ENCODE data around the gene TACSTD2.
"Not testable (repeated sequence)": the region's sequence is repeated elsewhere in the genome, so short reads cannot be mapped to it uniquely, and the experiment has no call there.

TACSTD2 gene

DNA sequence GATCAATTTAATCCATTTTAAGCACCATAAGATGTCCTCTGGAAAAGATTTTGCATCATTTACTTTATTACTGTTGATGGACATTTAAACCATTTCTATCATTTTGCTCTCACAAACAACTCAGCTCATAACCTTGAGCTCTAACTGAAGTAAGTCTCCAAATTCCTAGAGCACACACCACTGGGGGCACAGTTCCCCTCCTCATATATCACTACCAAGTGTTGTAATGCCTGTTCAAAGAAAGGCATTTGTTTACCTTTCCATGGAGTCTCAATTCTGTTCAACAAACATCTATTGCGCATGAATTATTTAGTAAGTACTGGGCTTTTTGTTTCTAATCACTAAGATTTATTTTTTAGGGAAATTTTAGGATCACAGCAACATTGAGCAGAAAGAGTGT, 21.7 kb downstream of the TACSTD2 start:
- DNase-seq: no peak

DNA sequence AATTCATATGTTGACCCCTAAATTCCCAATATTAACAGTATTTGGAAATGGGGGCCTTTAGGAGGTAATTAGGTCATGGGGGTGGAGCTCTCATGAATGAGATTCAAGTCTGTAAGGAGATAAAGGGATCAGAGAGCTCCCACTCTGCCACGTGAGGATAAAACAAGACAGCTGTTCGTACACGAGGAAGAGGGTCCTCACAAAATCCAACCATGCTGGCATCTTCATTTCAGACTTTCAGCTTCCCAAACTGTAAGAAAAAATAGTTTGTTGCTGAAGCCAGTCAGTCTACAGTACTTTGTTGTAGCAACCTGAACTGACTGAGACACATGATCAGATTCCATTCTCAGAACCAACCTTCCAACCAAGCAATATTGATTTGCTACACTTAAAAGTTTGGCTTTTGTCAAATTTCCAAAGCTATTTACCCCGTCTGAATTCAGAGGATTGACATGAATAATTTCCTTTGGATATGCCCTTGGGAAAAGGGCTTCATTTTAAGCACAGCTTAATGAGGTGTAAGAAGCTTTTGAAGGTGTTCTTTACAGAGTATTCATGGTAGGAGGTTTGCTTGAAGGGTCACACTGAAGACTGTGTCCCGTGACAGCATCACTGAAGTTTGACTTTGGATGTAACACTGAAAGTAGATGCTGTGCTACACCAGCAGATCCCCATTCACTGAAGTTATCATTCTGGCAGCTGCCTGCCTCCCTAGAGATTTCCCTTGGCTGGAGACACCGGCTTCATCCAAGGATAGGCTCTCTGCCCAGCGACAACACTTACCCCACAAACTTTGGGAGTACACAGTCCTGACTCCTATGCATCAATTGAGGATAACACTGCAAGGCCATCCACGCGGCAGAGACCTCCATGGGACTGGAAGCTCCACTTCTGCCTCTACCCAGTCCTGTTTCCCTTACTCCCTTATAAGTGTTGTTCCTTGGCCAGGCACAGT, 25.6 kb downstream of the TACSTD2 start:
- DNase-seq: no peak

DNA sequence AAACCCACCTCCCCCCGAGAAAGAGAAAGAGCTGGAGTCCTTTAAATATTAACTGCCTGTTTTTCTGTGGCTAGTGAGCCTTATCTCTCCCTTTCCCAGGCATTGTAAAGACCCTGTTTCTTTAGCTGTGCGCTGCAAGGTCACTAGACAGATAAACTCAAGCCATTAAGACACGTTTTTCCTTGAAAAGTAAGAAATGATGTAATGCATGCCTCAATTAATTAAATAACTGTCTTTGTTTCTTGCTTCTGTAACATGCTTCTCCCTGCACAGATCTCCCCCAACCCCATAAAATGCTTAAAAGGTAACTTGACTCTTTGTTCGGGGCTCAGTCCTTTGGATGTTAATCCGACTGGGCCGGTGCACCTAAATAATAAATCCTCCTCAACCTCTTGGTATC, 27.8 kb downstream of the TACSTD2 start:
- DNase-seq: not testable (repeated sequence)

DNA sequence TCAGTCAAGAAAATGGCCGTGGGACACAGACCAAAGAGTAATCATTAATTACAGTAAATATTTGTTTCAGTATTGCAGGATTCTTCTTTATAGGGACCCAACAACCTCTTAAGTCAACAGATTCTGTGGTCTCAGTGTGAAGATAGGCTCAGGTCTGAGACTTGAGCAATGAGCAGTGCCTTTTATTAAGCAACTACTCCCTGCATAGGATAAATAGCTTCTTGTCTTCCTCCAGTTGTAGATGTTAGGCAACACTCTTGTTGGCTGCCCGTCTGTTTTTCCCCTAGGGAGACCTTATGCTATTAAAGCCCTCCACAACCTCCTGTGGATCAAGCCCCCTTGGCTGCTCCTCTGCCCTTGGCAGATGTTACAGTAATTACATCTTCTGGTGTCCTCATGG, 28.7 kb downstream of the TACSTD2 start:
- no peak for DNase-seq

DNA sequence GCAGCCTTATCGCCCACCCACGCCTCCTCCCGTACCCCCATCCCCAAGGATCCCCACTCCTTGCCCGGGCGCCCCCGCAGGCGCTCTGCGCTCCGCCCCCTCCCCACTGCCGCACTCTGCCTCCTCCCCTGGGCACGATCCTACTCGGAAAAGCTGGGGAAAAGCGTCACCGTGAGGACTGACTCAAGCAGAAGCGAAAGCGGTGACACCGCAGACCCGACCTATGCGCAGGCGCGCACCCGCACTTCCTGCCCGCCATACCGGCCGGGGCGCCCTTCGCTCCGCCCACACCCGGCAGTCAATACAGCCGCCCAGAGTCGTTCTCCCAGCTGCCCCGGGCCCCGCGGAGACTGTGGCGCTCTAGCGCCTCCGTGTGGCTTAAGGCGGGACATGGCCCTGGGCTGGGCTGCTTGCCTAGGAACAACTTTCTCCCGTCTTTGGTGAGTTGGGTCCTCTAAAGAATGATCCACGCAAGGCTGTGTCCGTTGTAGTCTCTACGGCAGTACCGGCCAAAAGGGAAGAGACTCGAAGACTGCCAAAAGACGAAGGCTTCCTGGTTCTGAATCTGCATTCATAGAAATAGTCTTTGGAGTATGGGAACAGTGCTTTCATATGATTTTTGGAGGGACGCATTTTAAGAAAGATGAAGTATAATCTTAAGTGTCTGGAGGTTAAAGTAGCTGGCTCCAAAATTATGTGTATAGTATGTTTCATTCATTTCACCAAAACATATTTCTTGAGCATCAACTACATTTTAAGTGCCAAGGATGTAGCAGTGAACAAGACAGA, 30.3 kb downstream of the TACSTD2 start, which contains the start of gene OMA1:
TSS of gene OMA1 (minus strand) at position 207 of the 789 bp plus-strand sequence. CDS start 7,432 bp downstream, outside the sequence.
- DNase-seq: peak; percentile 82

DNA sequence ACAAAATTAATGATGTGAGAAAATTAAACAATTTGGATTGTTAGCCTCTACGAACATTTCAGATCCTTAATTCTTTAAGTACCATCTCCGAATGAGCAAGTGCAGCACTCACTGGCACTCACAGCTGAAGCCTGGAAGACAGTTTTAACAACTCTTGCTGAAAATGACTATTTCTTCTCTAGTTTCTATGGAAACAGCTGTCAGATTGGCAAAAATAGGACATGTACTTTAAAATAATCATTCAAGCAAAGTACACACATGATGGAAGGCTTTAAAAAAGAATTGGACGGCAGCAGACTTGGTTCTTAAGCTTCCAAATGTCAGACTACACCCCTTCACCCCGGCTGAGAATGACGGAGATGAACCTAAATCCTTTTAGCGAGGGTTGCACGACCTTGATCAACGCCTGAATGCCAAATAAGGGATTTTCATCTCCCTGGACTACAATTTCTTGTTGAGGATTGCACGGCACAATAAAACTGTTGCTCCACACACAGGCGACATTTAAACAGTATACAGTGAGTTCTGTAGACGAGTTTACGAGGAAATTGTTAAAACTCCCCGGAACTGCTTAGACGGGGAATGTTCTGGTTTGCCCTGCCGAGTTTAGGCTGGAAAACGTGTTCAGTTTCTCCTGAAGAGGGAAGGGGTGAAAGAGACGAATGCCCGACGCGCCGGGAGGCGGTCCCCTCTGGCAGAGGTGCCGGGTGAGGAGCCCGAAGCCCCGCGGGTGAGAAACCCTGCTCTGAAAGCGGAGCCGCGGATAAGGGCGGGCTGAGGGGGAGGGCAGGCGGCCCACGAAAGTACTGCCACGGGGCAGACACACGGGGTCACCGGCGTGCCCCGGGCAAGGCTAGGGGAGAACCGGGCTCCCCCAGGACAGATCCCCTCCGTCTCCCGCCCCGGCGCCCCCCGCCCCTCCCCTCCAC, 31.2 kb downstream of the TACSTD2 start:
- DNase-seq: peak; percentile 89

DNA sequence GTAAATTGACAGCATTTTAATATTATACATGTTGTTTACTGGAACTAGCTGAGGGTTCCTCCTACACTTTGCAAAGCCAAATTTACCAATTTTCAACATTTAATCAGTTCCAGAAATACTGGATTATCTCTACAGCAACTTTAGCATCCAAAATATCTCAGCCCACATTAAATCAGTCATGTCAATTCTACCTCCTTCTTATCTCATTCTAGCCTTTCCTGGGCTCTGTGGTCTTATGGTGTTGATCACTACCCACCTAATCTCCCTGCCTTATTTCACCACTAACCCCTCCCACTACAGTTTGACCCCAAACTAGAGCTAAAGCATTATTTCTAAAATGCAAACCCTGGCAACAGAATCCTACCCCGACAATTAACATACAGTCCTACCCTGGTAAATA, 33.8 kb downstream of the TACSTD2 start:
- DNase-seq: no peak

DNA sequence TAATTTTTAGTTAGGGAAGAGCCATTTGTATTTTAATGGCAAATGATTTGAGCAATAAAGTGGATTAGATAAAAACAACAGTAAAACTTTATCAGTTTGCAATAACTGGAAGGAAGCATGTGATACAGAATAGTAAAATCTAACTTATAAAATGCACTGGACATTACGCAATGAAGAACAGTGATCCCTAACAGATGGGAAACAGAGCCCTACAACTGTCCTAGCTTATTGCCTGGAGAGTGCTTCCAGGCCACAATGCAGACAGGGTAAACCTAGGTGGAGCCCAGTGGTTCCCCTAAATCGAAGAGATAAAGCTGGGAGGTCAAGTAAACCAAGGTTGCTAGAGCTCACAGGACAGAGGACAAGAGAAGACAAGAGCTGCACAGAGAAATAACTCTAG, 37.5 kb downstream of the TACSTD2 start:
- DNase-seq: no peak

DNA sequence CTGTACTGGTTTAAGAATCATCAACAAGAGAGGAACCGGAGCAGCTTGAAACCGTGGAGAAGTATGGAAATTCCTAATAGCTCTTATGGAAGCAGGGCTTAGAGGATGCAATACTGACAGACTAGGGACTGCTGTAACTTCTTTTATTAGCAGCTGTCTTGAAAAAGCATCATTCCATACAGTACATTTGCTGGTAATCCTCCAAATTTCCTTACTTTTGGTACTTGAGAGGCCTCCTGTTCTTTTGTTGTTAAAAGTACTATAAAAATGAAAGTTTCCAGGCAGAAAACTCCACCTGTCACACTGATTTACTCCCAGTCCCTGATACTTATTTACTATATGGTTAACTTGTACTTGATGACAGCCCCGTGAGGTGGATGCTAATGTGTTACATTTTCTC, 38.2 kb downstream of the TACSTD2 start:
- DNase-seq: no peak

DNA sequence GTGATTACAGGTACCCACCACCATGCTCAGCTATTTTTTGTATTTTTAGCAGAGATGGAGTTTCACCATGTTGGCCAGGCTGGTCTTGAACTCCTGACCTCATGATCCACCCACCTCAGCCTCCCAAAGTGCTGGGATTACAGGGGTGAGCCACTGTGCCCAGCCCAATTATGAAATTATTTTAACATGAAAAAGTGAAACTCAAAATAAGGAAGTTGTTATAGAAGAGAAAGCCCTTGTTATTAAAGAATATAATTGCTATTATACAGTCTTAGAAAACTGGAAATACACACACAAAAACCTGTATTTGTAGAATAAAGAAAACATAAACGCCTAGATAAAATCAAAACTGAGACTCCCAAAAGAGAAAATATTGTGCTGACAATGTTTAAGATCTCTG, 45.2 kb downstream of the TACSTD2 start:
- DNase-seq: not testable (repeated sequence)

DNA sequence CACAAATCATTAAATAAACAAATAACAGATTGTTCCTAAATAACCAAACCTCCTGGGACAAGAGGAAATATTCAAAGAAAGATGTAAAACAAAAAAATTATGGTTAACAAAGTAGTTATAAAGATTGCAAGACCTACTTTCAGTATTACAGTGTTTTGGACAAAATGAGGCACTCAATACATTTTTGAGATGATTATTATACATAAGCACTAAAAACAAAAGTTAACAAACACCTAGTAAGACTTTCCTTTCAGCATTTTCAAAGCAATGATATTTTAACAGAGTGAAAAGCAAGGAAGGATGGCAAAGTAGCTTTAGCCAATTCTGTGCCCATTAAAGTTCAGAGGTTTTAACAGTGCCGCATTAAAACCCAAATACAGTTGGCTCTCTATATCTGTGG, 47.8 kb downstream of the TACSTD2 start:
- no peak for DNase-seq

DNA sequence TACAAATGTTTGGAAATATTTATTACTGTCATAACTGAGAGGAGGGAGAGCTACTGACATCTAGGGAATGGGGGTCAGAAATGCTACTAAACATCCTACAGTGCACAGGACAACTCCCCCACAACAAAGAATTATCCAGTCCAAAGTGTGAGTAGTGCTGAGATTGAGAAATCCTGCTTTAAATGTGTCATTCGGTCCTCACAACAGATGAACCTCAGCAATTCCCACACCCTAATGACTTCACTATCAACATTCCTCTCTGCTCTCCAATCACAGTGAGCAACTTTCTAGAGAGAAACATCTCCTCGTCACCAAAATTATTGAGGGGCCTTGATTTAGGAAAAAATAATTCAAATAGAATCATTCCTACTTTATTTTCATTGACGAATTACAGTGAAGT, 48.5 kb downstream of the TACSTD2 start:
- no peak for DNase-seq
